HK-2 (cell line): ENCODE data around the gene ACTN2.
"Not testable (repeated sequence)": the region's sequence is repeated elsewhere in the genome, so short reads cannot be mapped to it uniquely, and the experiment has no call there.

Experiments used
- DNase-seq: peaks from one replicate; pipeline ENCODE4 v3.0.0-alpha.2; 2018; ENCODE audit not compliant: unreplicated experiment

Gene ACTN2

GRCh38 chr1:236685917-236686814, at the start of gene ACTN2:
Gene ACTN2, plus strand, starts transcription at chr1:236686499. Its CDS starts 175 bp downstream, at chr1:236686674.
- peak; percentile 75 for DNase-seq

DNA sequence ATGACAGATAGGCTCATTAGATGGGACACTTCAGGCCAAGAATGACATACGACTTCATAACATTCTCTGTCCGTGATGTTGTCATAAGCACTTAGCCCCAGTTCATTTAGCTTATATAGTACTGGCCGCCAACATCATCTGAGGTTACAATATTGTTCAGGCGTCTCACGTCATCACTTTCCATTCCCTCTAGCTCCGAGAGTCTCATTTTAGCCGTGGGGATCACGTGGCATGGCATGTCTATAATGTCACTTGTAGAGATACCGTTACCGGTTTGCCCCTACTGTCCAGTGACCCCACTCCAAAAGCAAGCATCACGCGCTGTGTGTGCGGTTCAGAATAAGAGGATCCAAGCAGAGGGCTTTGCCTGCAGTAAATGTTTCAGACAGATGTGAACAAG, 47.4 kb upstream of the ACTN2 start:
- no peak for DNase-seq

- DNase-seq = no peak
Observed at GRCh38 chr1:236639686-236640085, 46.6 kb upstream of the ACTN2 start.

GRCh38 chr1:236642763-236643162, 43.5 kb upstream of the ACTN2 start:
- DNase-seq = no peak

DNA sequence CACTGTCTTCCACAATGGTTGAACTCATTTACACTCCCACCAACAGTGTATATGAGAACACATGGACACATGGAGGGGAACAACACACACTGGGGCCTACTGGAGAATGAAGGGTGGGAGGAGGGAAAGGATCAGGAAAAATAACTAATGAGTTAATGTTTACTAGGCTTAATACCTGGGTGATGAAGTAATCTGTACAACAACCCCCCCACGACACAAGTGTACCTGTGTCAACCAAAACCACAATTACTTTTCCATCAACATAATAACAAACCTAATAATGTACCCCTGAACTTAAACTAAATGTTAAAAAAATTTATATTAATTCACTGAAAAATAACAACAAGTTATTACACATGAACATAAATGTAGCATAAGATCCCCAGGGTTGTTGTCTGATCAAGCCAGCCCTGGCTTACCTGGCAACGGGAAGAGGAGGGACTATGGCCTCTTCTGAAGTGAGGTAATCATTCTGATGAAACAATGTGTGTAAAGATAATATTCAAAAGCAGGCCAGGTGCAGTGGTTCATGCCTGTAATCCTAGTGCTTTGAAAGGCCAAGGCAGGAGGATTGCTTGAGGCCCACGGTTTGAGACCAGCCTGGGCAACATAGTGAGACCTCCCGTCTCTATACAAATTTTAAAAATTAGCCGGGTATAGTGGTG, 41.2 kb upstream of the ACTN2 start:
- DNase-seq = no peak

GRCh38 chr1:236654511-236654910, 31.8 kb upstream of the ACTN2 start:
- DNase-seq = no peak

- DNase-seq = no peak
Observed at GRCh38 chr1:236654957-236655356, 31.3 kb upstream of the ACTN2 start.

GRCh38 chr1:236657398-236657797, 28.9 kb upstream of the ACTN2 start:
- DNase-seq = no peak

GRCh38 chr1:236659792-236660587, 26.3 kb upstream of the ACTN2 start:
- no peak for DNase-seq

DNA sequence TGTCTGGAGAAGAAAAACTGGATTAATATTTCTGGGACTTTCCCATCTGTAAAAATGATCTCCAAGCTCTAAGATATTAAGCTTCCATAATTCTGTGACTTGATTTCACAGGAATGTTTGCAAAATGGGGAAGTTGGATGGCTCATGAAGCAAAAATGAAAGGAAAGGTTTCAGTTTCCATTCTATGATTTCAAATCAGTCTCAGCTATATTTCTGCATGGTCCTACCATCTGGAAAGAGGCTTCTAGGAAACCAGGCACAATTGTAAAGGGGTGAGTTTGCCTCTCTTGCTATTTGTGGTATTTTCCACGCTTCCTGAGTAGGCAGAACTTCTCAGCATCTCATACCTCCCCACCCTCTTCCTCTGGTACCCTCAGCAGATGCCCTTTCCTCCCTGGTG, 22.4 kb upstream of the ACTN2 start:
- DNase-seq = no peak

DNA sequence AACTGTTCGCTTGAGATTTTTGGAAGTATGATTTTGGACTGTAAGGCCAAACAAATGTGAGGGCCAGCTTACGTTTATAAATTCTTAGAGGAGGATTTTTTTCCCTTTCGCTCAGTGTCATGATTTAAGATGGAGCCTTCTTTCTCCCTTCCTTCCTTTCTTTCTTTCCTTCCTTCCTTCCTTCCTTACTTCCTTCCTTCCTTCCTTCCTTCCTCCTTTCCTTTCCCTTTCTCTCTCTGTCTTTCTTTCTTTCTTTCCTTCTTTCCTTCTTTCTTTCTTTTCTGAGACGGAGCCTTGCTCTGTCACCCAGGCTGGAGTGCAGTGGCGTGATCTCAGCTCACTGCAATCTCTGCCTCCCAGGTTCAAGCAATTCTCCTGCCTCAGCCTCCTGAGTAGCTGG, 17.4 kb upstream of the ACTN2 start:
- not testable (repeated sequence) for DNase-seq

- no peak for DNase-seq
Observed at GRCh38 chr1:236670060-236670459, 16.2 kb upstream of the ACTN2 start.

GRCh38 chr1:236673289-236673919, 12.9 kb upstream of the ACTN2 start:
- no peak for DNase-seq

- no peak for DNase-seq
Observed at GRCh38 chr1:236677641-236678235, 8.6 kb upstream of the ACTN2 start.

DNA sequence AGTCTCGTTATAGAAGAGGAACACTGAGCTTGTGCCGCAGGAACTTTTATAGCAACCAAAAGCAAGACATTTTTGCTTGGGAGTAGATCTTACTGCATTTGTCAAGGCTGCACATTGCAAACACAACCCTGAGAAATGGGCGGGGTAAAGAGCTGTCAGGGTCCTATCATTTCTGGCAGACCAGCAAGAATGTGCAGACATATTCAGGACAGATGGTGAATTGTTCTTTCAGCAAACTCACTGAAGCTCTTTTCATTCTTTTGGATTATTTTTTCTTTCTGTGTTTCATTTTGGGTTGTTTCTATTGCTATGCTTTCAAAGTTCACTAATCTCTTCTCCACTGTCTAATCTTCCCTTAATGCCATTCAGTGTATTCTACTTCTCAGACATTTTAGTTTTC, 5.1 kb upstream of the ACTN2 start:
- DNase-seq = no peak

GRCh38 chr1:236685205-236685916, 938 bp upstream of the ACTN2 start:
- DNase-seq = no peak

DNA sequence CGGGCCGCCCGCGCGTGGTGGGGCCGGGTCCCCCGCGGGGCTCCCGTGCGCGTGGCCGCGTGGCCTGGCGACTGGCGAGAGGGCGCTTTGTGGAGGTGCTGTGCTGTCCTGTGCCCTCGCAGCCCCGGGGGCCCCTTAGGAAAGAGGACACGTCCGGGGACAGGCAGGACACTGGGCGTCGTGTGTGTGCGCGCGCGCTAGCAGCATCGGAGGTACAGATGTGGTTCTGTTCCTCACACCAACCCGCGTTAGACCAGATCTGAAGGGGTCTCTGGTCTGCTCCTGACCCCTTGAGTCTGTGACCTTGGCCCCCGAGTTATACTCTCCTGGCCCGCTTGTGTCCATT, 489 bp downstream of the ACTN2 start:
- no peak for DNase-seq

DNA sequence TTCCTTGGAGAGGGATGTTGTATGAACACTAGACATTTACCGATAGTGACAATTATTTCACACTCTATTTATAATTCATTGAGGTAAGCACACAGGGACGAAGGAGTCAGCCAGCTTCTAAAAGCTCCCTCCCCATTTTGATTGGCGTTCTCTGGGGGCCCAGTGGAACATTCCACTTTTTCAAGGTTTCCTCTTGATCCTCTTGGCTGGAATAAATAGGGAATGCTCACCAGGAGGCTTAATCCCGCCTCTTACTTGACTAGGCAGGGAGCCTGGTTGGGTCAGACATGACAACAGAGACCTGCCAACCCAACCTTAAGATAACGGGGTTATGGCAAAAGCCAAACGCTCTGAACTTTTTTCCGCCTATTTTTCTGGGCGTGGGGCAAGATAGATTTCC, 974 bp downstream of the ACTN2 start:
- no peak for DNase-seq

GRCh38 chr1:236688705-236689104, 2.4 kb downstream of the ACTN2 start:
- DNase-seq = no peak

DNA sequence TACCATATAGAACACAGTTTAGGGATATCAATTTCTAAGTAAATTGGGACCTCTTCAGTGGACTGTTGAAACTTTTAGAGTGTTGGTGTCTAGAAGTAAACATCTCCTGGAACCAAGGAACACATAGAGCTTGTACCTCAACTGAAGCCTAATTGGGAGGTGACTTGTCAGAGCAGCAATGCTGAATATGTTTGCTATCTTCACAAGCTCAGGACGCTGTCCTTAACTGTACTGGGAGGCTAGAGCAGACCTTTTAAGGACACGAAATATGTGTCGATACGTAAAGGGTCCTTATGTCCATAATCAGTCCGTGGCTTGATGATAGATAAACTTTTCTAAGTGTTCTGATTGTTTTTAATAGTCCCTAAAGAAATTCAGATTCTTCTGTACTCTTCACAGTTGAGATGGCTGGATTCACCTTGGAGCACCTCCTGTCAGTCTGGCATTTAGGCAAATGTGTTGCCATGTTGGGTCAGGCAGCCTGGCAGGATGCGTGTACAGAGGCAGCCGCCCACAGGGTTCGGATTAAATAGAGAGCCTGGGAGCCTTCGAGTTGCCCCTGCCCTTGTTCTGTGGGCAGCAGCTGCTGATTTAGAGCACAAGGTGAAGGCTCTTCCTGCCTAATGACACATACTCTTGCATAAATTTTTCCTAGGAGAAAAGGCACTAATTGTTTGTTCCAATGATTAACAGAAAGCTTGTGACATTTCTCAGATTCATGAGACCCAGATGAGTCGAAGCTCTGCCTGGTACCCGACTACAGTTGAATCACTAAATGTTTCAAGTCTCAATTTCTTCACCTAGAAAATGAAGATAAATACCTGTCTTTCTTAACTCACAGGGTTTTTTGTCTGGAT, 3.6 kb downstream of the ACTN2 start:
- DNase-seq = no peak
